HCT116 (cell line): Measurements from ENCODE around the gene GABRA6. TPM values are rescaled to one million over a fixed set of nuclear protein-coding genes. Genes with fewer than 3 reads are reported as not detected.

Source experiments
- ATAC-seq: fragments of 200-7000 bp; cut with Tn5 transposase; 2 replicates; pipeline ENCODE4 v1.9.1; 2020; ENCODE audit warnings: mild to moderate bottlenecking, moderate library complexity
- BruUV-seq: library from RNA; stranded (reverse); fragments of 400-500 nt; replicated peaks from 2 replicates; lab custom pipeline; 2021; lab: Mats Ljungman, UMichigan
- CTCF ChIA-PET: fragments of 300-600 bp; sonication (Branson Sonifier 250); formaldehyde crosslinking; loops from one replicate; lab custom pipeline; 2021; ENCODE audit warnings: antibody characterized with exemption; lab: Charles Lee
- POLR2A ChIA-PET: fragments of 300-600, 350-600 bp; sonication (Branson Sonifier 250); formaldehyde crosslinking; loops from one replicate; lab custom pipeline; 2021; ENCODE audit warnings: antibody characterized with exemption; lab: Charles Lee
- RAD21 ChIA-PET, 2 experiments: fragments of 300-600 bp; sonication (Branson Sonifier 250); formaldehyde crosslinking; loops; one replicate each; lab custom pipeline; 2023; ENCODE audit warnings: low total read pairs in 2 of 2; ENCODE audit not compliant: uncharacterized antibody in 2 of 2, unreplicated experiment in 2 of 2, low non-redundant PET in 1 of 2; lab: Charles Lee
- DNase-seq: peaks from one replicate; pipeline ENCODE4 v3.0.0-alpha.2; 2010; ENCODE audit warnings: low read depth, low spot score
- H2AFZ ChIP-seq: fragments of 200-600 bp; shearing (Covaris generic), sonication (generic); 2 replicates; pipeline ENCODE4 v1.6.1; 2017; ENCODE audit warnings: low read depth, mixed run types, mixed read lengths, antibody characterized with exemption, low read length; ENCODE audit not compliant: poor library complexity, severe bottlenecking
- H3K27ac ChIP-seq: 2 replicates; pipeline ENCODE4 v1.5.1; 2012; ENCODE audit warnings: low read depth, low read length
- H3K27me3 ChIP-seq: fragments of 200-600 bp; sonication (generic); 2 replicates; pipeline ENCODE4 v1.6.1; 2016; ENCODE audit warnings: mixed run types, low read length, mixed read lengths; ENCODE audit not compliant: insufficient read depth
- H3K36me3 ChIP-seq, 2 experiments: fragments of 200-500 bp in 1 of 2; fragments of 200-600 bp in 1 of 2; sonication (Bioruptor generic) in 1 of 2; sonication (generic) in 1 of 2; 2 replicates each; pipeline versions ENCODE4 v1.5.1 to v1.6.1; 2014 to 2016; ENCODE audit warnings: low read length in 2 of 2, inconsistent platforms in 1 of 2, mixed read lengths in 1 of 2, mixed run types in 1 of 2; ENCODE audit not compliant: insufficient read depth in 2 of 2, control insufficient read depth in 1 of 2
- H3K4me1 ChIP-seq, 2 experiments: fragments of 200-600 bp in 1 of 2; sonication (generic) in 1 of 2; 2 replicates each; pipeline versions ENCODE4 v1.5.1 to v1.6.1; 2012 to 2017; ENCODE audit warnings: low read length in 2 of 2, inconsistent platforms in 1 of 2, mild to moderate bottlenecking in 1 of 2, mixed read lengths in 1 of 2, mixed run types in 1 of 2, moderate library complexity in 1 of 2; ENCODE audit not compliant: insufficient read depth in 2 of 2, control insufficient read depth in 1 of 2
- H3K4me2 ChIP-seq: fragments of 200-600 bp; sonication (generic); 2 replicates; pipeline ENCODE4 v1.6.1; 2017; ENCODE audit warnings: mixed run types, low read length, mixed read lengths
- H3K4me3 ChIP-seq, 2 experiments: fragments of 200-600 bp in 1 of 2; sonication (generic) in 1 of 2; replicated peaks in 1 of 2; 2 replicates each; pipeline ENCODE4 v1.5.1; 2011 to 2016; ENCODE audit warnings: low read length in 2 of 2, control low read depth in 1 of 2, low read depth in 1 of 2, mild to moderate bottlenecking in 1 of 2, mixed read lengths in 1 of 2, mixed run types in 1 of 2
- H3K79me2 ChIP-seq: fragments of 200-600 bp; sonication (generic); 2 replicates; pipeline ENCODE4 v1.6.1; 2017; ENCODE audit warnings: mild to moderate bottlenecking, mixed run types, low read length, moderate library complexity, mixed read lengths; ENCODE audit not compliant: insufficient read depth
- H3K9ac ChIP-seq: fragments of 200-600 bp; sonication (generic); 2 replicates; pipeline ENCODE4 v1.6.1; 2016; ENCODE audit warnings: low read length, mixed read lengths
- H3K9me2 ChIP-seq: fragments of 200-600 bp; sonication (generic), shearing (Covaris generic); 2 replicates; pipeline ENCODE4 v1.6.1; 2017; ENCODE audit warnings: mixed run types, mild to moderate bottlenecking, moderate library complexity; ENCODE audit not compliant: insufficient read depth
- H3K9me3 ChIP-seq, 2 experiments: fragments of 200-500 bp in 1 of 2; fragments of 200-600 bp in 1 of 2; sonication (Bioruptor generic) in 1 of 2; sonication (generic) in 1 of 2; 2 replicates each; pipeline ENCODE4 v1.6.1; 2014 to 2017; ENCODE audit warnings: low read length in 2 of 2, mixed read lengths in 2 of 2, inconsistent platforms in 1 of 2, low read depth in 1 of 2, mild to moderate bottlenecking in 1 of 2, mixed run types in 1 of 2, moderate library complexity in 1 of 2; ENCODE audit not compliant: control insufficient read depth in 1 of 2, insufficient read depth in 1 of 2
- H4K20me1 ChIP-seq: fragments of 200-600 bp; sonication (generic), shearing (Covaris generic); 2 replicates; pipeline ENCODE4 v1.6.1; 2017; ENCODE audit warnings: mixed run types, mild to moderate bottlenecking, moderate library complexity; ENCODE audit not compliant: insufficient read depth
- CBX3 ChIP-seq: IDR thresholded peaks from 2 replicates; pipeline ENCODE4 v1.6.1; 2012; ENCODE audit warnings: low read depth
- EGR1 ChIP-seq: IDR thresholded peaks from 2 replicates; pipeline ENCODE4 v1.6.1; 2012; ENCODE audit warnings: low read depth
- ELF1 ChIP-seq: IDR thresholded peaks from 2 replicates; pipeline ENCODE4 v1.6.1; 2012; ENCODE audit warnings: low read depth, borderline replicate concordance
- EZH2 ChIP-seq: fragments of 200-600 bp; sonication (generic); IDR thresholded peaks from 2 replicates; pipeline ENCODE4 v1.6.1; 2017; ENCODE audit warnings: antibody characterized with exemption, mixed run types
- FOSL1 ChIP-seq: IDR thresholded peaks from 2 replicates; pipeline ENCODE4 v1.6.1; 2012; ENCODE audit warnings: low read depth
- RAD21 ChIP-seq: IDR thresholded peaks from 2 replicates; pipeline ENCODE4 v1.6.1; 2012; ENCODE audit warnings: low read depth, mild to moderate bottlenecking
- SIN3A ChIP-seq: IDR thresholded peaks from 2 replicates; pipeline ENCODE4 v1.6.1; 2012; ENCODE audit warnings: low read depth
- SP1 ChIP-seq: IDR thresholded peaks from 2 replicates; pipeline ENCODE4 v1.6.1; 2012; ENCODE audit warnings: low read depth
- SRF ChIP-seq: IDR thresholded peaks from 2 replicates; pipeline ENCODE4 v1.6.1; 2012; ENCODE audit warnings: low read depth
- TCF7L2 ChIP-seq: IDR thresholded peaks from 2 replicates; pipeline ENCODE4 v1.7.0; 2011; ENCODE audit warnings: borderline replicate concordance, inconsistent platforms; ENCODE audit not compliant: insufficient read depth, insufficient read length; ENCODE audit errors: extremely low read depth
- ZFX ChIP-seq: fragments of 450-650 bp; IDR thresholded peaks from 2 replicates; pipeline ENCODE4 v1.6.1; 2017
- intact Hi-C: fragments of 100-400 bp; cut with micrococcal nuclease; formaldehyde crosslinking; loops from 2 replicates; pipeline ENCODE4 v1.10.0; 2022
- total RNA-seq: library from RNA; stranded (reverse); gene quantifications from one replicate; pipeline ENCODE4 v1.2.1, GENCODE V29; 2021; ENCODE audit not compliant: unreplicated experiment
- TF ChIP-seq, protein P1 (sequence below), 3 experiments: fragments of 200-600 bp in 1 of 3; sonication (generic) in 1 of 3; IDR thresholded peaks in 2 of 3; conservative IDR thresholded peaks in 1 of 3; 2 replicates each; pipeline ENCODE4 v1.5.1; 2012 to 2017; ENCODE audit warnings: low read depth in 2 of 3, low read length in 2 of 3, antibody characterized with exemption in 1 of 3, borderline replicate concordance in 1 of 3, control low read depth in 1 of 3, mild to moderate bottlenecking in 1 of 3, mixed read lengths in 1 of 3, mixed run types in 1 of 3, moderate library complexity in 1 of 3; ENCODE audit not compliant: insufficient read depth in 1 of 3
- TF ChIP-seq, protein P2 (sequence below): IDR thresholded peaks from 2 replicates; pipeline ENCODE4 v1.6.1; 2012
- TF ChIP-seq, protein P3 (sequence below): IDR thresholded peaks from 2 replicates; pipeline ENCODE4 v1.6.1; 2012

The GABRA6 gene
- total RNA-seq, 1 experiment from 2014 or later, result not detected

DNA sequence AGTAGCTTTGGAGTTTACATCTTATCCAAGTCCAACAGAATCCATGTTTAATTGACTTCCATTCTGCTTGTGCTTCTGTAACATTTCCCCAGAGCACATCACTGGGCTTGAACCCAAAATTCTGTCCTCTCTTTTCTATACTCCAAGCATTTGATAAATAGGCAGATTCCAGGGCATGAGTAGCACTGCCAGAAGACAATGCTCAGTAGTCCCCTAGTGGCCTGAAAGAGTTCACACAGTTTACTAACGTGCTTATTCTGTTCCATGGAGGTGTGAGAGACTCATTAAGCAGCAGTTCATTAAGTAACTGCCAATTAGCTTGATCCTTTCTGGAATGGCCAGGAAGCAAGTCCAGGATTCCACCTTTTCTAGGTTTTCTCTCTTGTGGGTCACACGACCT lies 9.4 kb upstream of the GABRA6 start:
- Histone ChIP-seq H2AFZ (no peak overlapping the region), H3K36me3 (no peaks in the 10 kb centered on the region), H3K9me3 (peaks cover 4 to 8% of the 10 kb centered on the region in 2 experiments; a peak in 2 of 4 replicates), H3K4me3 (no peak overlapping the region), H3K27ac (no peak overlapping the region), H3K79me2 (no peaks in the 10 kb centered on the region), H3K27me3 (no peaks in the 10 kb centered on the region), H3K4me2 (no peak overlapping the region), H3K4me1 (no peaks in the 10 kb centered on the region), H3K9me2 (no peaks in the 10 kb centered on the region), H4K20me1 (no peaks in the 10 kb centered on the region), H3K9ac (no peak overlapping the region)
- intact Hi-C loops, result no loop called here
- ChIA-PET CTCF (no interaction called here), POLR2A (no interaction called here), RAD21 (no interaction called here)
- ATAC-seq (no peak), DNase-seq (no peak)
- TF ChIP-seq, protein P1, sequence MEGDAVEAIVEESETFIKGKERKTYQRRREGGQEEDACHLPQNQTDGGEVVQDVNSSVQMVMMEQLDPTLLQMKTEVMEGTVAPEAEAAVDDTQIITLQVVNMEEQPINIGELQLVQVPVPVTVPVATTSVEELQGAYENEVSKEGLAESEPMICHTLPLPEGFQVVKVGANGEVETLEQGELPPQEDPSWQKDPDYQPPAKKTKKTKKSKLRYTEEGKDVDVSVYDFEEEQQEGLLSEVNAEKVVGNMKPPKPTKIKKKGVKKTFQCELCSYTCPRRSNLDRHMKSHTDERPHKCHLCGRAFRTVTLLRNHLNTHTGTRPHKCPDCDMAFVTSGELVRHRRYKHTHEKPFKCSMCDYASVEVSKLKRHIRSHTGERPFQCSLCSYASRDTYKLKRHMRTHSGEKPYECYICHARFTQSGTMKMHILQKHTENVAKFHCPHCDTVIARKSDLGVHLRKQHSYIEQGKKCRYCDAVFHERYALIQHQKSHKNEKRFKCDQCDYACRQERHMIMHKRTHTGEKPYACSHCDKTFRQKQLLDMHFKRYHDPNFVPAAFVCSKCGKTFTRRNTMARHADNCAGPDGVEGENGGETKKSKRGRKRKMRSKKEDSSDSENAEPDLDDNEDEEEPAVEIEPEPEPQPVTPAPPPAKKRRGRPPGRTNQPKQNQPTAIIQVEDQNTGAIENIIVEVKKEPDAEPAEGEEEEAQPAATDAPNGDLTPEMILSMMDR (IDR thresholded peaks at IDR 0.05 in 2 of 3, conservative IDR thresholded peaks at IDR 0.05 in 1 of 3; ENCODE audit: borderline replicate concordance in 1 of 3, insufficient read depth in 1 of 3, low read depth in 2 of 3, low read length in 2 of 3), result peak in 2 of 3 experiments; percentile 8 to 33; a peak in 2 of 6 replicates
- no peak for TF ChIP-seq ELF1
- no peak for TF ChIP-seq SP1
- no peak for TF ChIP-seq SIN3A
- BruUV-seq, result no TSS peak

DNA sequence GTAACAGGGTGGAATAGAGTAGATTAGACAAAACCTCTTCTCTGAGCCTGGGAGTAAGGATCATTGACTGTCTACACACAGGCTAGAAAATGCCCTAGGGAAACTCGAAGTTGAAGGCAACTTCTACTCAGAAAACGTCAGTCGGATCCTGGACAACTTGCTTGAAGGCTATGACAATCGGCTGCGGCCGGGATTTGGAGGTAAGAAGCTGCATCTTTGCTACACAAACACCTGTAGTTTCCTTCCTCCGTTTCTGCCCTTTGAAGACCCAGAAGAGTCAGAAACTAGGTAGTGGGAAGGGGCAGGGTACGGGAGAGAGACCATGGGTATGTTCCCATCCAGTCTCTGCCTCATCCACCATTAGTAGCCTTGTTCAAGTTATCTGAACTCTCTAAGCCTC lies 628 bp downstream of the GABRA6 start:
- no peak for DNase-seq
- TF ChIP-seq EGR1 (no peak), CBX3 (no peak), FOSL1 (no peak), SP1 (no peak), TCF7L2 (no peak), RAD21 (no peak), ZFX (no peak), EZH2 (no peak), SRF (no peak)
- TF ChIP-seq, protein P2, sequence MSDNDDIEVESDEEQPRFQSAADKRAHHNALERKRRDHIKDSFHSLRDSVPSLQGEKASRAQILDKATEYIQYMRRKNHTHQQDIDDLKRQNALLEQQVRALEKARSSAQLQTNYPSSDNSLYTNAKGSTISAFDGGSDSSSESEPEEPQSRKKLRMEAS, result no peak
- TF ChIP-seq, protein P3, sequence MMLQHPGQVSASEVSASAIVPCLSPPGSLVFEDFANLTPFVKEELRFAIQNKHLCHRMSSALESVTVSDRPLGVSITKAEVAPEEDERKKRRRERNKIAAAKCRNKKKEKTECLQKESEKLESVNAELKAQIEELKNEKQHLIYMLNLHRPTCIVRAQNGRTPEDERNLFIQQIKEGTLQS, result no peak
- TF ChIP-seq, protein P1 (IDR thresholded peaks at IDR 0.05 in 2 of 3, conservative IDR thresholded peaks at IDR 0.05 in 1 of 3; ENCODE audit: borderline replicate concordance in 1 of 3, insufficient read depth in 1 of 3, low read depth in 2 of 3, low read length in 2 of 3), result no peak

More for the DNA sequence above, 628 bp downstream of the GABRA6 start:
- no peaks in the 10 kb centered on the region for H4K20me1 ChIP-seq
- H3K9me2 ChIP-seq, result no peaks in the 10 kb centered on the region
- H3K4me3 ChIP-seq, result no peak overlapping the region
- ChIA-PET CTCF (no interaction called here), RAD21 (no interaction called here), POLR2A (no interaction called here)
- no peaks in the 10 kb centered on the region for H3K79me2 ChIP-seq
- H3K27me3 ChIP-seq, result no peaks in the 10 kb centered on the region
- intact Hi-C loops, result no loop called here
- peaks cover 0 to 3% of the 10 kb centered on the region in 2 experiments; a peak in 2 of 4 replicates for H3K9me3 ChIP-seq
- no TSS peak for BruUV-seq
- H2AFZ ChIP-seq, result no peak overlapping the region
- no peak overlapping the region for H3K4me2 ChIP-seq
- H3K4me1 ChIP-seq, result no peaks in the 10 kb centered on the region
- no peak overlapping the region for H3K27ac ChIP-seq
- no peak overlapping the region for H3K9ac ChIP-seq
- no peaks in the 10 kb centered on the region for H3K36me3 ChIP-seq
- ATAC-seq, result no peak
